Activated CD8-positive, alpha-beta memory T cell treated with anti-CD3 and anti-CD28 coated beads, Interleukin-2, amount 10 ng/mL, durations not matched to agents 7 days and 5 days (primary cell): Measurements from ENCODE around the gene HS6ST3. TPM values are rescaled to one million over a fixed set of nuclear protein-coding genes. Genes with fewer than 3 reads are reported as not detected.
"Not testable (repeated sequence)": the region's sequence is repeated elsewhere in the genome, so short reads cannot be mapped to it uniquely, and the experiment has no call there.

ENCODE experiments used
- ATAC-seq: fragments of 150-1000 bp; cut with Tn5 transposase; one replicate; pipeline ENCODE4 v1.10.0; 2021; ENCODE audit warnings: moderate library complexity
- CTCF ChIA-PET: fragments of 350-600 bp; sonication (Branson Sonifier 250); formaldehyde crosslinking; loops from one replicate; lab custom pipeline; 2021; ENCODE audit warnings: antibody characterized with exemption; lab: Charles Lee
- DNase-seq: peaks from one replicate; pipeline ENCODE4 v3.0.0-alpha.2; 2020
- H3K27ac Mint-ChIP-seq: one replicate; pipeline ENCODE4 v1.8.0; 2021; ENCODE audit warnings: mild to moderate bottlenecking, mixed read lengths
- H3K27me3 Mint-ChIP-seq: one replicate; pipeline ENCODE4 v1.8.0; 2021; ENCODE audit warnings: mixed read lengths
- H3K36me3 Mint-ChIP-seq: one replicate; pipeline ENCODE4 v1.8.0; 2021; ENCODE audit warnings: mild to moderate bottlenecking, mixed read lengths
- H3K4me1 Mint-ChIP-seq: one replicate; pipeline ENCODE4 v1.8.0; 2021; ENCODE audit warnings: mixed read lengths
- H3K4me3 Mint-ChIP-seq: one replicate; pipeline ENCODE4 v1.8.0; 2021; ENCODE audit warnings: mild to moderate bottlenecking, moderate library complexity, mixed read lengths
- H3K9me3 Mint-ChIP-seq: one replicate; pipeline ENCODE4 v1.8.0; 2022; ENCODE audit warnings: low read depth, mixed read lengths
- total RNA-seq, 2 experiments: library from RNA; stranded (reverse); gene quantifications; one replicate each; pipeline ENCODE4 v1.2.3, GENCODE V29; 2021

Gene HS6ST3
- total RNA-seq, 2 experiments from 2014 or later: not detected

DNA sequence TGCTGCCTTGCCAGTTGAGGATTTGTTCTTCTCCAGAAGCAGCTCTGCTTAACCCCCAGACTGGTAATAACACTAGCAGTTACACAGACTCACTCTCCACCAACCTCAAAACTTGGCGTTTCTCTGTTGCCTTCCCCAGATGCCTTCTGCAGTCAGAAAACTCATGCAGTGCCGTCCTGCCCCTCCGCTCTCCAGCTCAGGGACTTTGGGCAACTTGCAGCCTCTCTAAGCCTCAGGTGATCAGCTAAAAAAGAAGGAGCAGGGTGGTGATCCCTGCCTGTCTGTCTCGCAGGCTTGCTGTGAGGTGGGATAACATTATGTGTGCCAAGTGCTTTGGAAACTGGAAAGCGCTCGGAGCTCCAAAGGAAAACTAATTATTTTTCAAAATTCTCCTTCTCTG is 391.6 kb downstream of the HS6ST3 start:
- Mint-ChIP-seq H3K36me3 (no peaks in the 10 kb centered on the region), H3K27me3 (no peaks in the 10 kb centered on the region), H3K9me3 (no peaks in the 10 kb centered on the region), H3K4me3 (no peak overlapping the region), H3K27ac (no peak overlapping the region), H3K4me1 (no peaks in the 10 kb centered on the region)
- DNase-seq: no peak
- no peak for ATAC-seq
- CTCF ChIA-PET: no interaction called here

DNA sequence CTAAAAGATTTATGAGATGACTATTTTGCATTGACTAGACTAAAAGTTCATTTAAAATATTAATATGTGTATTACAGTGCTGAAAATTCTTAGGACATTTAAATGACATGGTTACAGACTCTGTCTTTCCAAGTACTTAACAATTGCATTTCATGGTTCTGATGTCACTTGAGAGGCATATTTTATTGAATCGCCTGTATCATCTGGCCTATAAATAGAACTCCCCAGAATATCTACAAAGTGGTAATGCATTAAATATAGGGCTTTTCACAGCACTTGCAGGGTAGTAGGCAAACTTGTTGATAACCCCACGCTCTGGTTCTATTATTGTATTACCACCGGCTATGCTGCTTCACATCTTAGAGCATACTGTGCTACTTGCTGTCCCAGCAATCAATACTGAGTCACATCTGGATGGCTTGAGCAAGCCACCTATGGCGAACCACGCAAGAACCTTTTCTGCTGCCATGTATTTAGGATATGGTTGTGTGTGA is 400.6 kb downstream of the HS6ST3 start:
- H3K36me3 Mint-ChIP-seq: no peaks in the 10 kb centered on the region
- no peaks in the 10 kb centered on the region for H3K4me1 Mint-ChIP-seq
- CTCF ChIA-PET: no interaction called here
- peaks cover 8% of the 10 kb centered on the region for H3K9me3 Mint-ChIP-seq
- no peak overlapping the region for H3K4me3 Mint-ChIP-seq
- no peaks in the 10 kb centered on the region for H3K27me3 Mint-ChIP-seq
- no peak for ATAC-seq
- H3K27ac Mint-ChIP-seq: no peak overlapping the region
- no peak for DNase-seq

DNA sequence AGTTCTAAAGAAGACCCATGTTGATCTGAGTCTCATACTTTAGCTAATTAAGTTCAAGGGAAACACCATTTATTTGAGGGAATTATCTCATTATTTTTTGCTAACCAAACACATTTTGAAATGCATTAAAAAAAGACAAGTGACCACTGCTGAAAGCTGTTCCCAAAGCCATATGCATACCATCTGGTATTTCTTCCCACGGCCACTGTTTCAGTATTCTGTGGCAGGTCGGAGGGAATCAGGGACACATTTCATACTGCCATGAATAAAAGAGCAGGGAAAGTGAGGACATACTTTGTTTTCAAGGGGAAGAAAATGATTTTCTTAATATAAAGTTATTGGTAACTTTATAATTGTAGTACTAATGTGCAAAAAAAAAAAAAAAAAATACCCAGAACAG is 401.2 kb downstream of the HS6ST3 start:
- Mint-ChIP-seq H3K4me3 (no peak overlapping the region), H3K4me1 (no peaks in the 10 kb centered on the region), H3K27ac (no peak overlapping the region), H3K36me3 (no peaks in the 10 kb centered on the region), H3K27me3 (no peaks in the 10 kb centered on the region), H3K9me3 (peaks cover 8% of the 10 kb centered on the region)
- DNase-seq (no peak), ATAC-seq (no peak)
- CTCF ChIA-PET: no interaction called here

DNA sequence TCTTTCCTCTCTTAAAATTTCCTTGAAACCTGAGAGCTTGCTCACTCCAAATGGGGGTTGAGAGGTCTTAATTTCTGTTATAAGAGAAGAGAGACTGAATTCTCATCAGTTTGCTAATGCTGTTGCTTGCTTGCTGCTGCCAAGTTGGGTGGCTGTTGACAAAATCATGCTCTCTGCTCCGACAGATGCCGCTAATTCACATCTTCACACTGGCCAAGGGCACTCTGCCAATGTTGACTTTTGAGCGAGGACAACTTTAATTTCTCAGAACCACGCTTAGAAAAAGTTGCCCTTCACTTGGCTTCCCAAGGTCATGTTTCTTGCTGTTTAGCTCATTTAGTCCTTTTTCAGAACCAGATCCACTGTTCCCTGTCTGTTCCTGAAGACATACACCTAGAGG is 402.9 kb downstream of the HS6ST3 start:
- Mint-ChIP-seq H3K4me3 (no peak overlapping the region), H3K4me1 (no peaks in the 10 kb centered on the region), H3K9me3 (peaks cover 12% of the 10 kb centered on the region), H3K27me3 (no peaks in the 10 kb centered on the region), H3K36me3 (no peaks in the 10 kb centered on the region), H3K27ac (no peak overlapping the region)
- CTCF ChIA-PET: no interaction called here
- ATAC-seq (no peak), DNase-seq (no peak)

DNA sequence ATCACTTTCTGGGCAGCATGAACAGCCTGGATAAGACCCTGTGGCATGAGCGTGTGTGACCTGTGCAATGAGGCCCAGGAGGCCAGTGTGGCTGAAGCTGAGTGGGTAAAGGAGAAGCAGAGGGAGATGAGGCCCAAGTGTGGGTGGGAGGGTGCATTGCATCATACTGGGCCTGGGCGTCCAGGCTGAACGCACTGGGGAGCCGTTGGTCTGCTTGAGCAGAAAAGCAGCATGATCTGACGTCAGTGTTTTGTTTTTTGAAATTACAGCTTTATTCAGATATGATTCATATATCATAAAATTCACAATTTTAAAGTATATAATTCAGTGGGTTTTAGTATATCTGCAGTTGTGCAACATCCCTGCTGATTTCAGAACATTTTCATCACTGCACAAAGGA is 409.7 kb downstream of the HS6ST3 start:
- H3K4me3 Mint-ChIP-seq: no peak overlapping the region
- CTCF ChIA-PET: no interaction called here
- ATAC-seq: no peak
- H3K36me3 Mint-ChIP-seq: no peaks in the 10 kb centered on the region
- H3K9me3 Mint-ChIP-seq: peaks cover 7% of the 10 kb centered on the region
- H3K4me1 Mint-ChIP-seq: no peaks in the 10 kb centered on the region
- no peak overlapping the region for H3K27ac Mint-ChIP-seq
- DNase-seq: no peak
- no peaks in the 10 kb centered on the region for H3K27me3 Mint-ChIP-seq

DNA sequence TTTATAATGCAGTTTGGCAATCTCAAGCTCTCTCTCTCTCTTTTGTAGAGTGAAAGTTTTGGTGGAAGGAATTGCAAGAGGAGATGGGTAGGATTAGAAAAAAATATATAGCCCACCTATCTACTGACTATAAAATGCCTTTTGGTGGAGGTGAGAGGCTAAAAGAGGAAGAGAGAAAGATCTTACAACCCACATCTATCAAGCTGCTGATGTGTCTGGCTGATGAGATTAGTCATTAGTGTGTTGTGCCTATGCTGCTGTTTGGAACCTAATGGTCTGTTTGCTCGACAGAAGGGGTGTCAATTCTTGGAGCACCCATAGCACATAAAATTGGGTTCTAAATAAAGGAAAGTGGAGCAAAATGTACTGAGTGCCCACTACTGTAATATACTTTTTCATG is 411.0 kb downstream of the HS6ST3 start:
- H3K27me3 Mint-ChIP-seq: no peaks in the 10 kb centered on the region
- H3K4me1 Mint-ChIP-seq: no peaks in the 10 kb centered on the region
- ATAC-seq (no peak), DNase-seq (no peak)
- H3K9me3 Mint-ChIP-seq: peaks cover 3% of the 10 kb centered on the region
- CTCF ChIA-PET: no interaction called here
- H3K27ac Mint-ChIP-seq: no peak overlapping the region
- H3K36me3 Mint-ChIP-seq: no peaks in the 10 kb centered on the region
- H3K4me3 Mint-ChIP-seq: no peak overlapping the region

DNA sequence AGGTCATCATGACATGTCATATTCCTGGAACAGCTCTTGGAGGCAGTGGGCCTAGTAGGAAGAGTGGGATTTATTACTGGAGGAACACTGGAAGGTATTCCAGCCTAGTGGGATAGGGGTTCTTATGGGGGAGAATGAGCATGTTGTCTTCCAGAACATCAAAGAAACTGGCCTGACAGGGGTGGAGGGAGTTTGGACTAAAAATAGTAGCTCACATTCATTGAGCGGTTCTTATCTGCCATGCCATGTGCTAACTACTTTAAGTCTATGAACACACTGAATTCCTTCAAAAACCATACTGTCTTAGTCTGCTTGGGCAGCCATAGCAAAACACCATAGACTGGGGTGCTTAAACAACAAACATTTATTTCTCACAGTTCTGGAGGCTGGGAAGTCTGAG is 413.6 kb downstream of the HS6ST3 start:
- DNase-seq (no peak), ATAC-seq (no peak)
- H3K4me3 Mint-ChIP-seq: no peak overlapping the region
- no peaks in the 10 kb centered on the region for H3K27me3 Mint-ChIP-seq
- no peaks in the 10 kb centered on the region for H3K4me1 Mint-ChIP-seq
- no peaks in the 10 kb centered on the region for H3K9me3 Mint-ChIP-seq
- H3K27ac Mint-ChIP-seq: no peak overlapping the region
- no peaks in the 10 kb centered on the region for H3K36me3 Mint-ChIP-seq
- CTCF ChIA-PET: no interaction called here

GRCh38 chr13:96511587-96511986 is 421.7 kb downstream of the HS6ST3 start:
- CTCF ChIA-PET: no interaction called here
- Mint-ChIP-seq H3K27me3 (no peaks in the 10 kb centered on the region), H3K4me1 (no peaks in the 10 kb centered on the region), H3K27ac (no peak overlapping the region), H3K4me3 (no peak overlapping the region), H3K9me3 (no peaks in the 10 kb centered on the region), H3K36me3 (no peaks in the 10 kb centered on the region)
- DNase-seq (no peak), ATAC-seq (no peak)

GRCh38 chr13:96519380-96519779 is 429.5 kb downstream of the HS6ST3 start:
- Mint-ChIP-seq H3K36me3 (no peaks in the 10 kb centered on the region), H3K9me3 (peaks cover 3% of the 10 kb centered on the region), H3K4me1 (no peaks in the 10 kb centered on the region), H3K27ac (no peak overlapping the region), H3K4me3 (no peak overlapping the region), H3K27me3 (no peaks in the 10 kb centered on the region)
- DNase-seq: no peak
- ATAC-seq: no peak
- CTCF ChIA-PET: no interaction called here

- ATAC-seq: not testable (repeated sequence)
Observed at GRCh38 chr13:96524398-96525020, 434.6 kb downstream of the HS6ST3 start.

DNA sequence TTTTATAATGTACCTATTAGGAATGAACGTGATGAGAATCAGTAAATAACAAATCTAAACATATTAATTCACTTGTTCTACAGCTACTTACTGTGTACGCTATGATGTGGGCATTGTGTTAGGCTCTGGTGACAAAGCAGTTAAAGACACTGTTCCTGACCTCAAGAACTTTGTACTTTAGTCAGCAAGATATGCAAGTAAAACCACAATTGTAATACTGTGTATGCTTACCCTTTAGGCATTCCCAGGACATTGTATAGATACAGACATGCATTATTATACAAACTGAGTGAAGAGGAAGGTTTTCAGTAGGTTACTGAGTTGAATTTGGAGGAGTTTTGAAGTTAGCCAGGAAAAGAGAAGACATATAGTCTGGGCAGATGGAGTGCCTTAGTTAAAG is 435.8 kb downstream of the HS6ST3 start:
- CTCF ChIA-PET: no interaction called here
- no peak overlapping the region for H3K27ac Mint-ChIP-seq
- no peaks in the 10 kb centered on the region for H3K27me3 Mint-ChIP-seq
- no peaks in the 10 kb centered on the region for H3K36me3 Mint-ChIP-seq
- no peaks in the 10 kb centered on the region for H3K4me1 Mint-ChIP-seq
- H3K4me3 Mint-ChIP-seq: no peak overlapping the region
- DNase-seq: no peak
- ATAC-seq: no peak
- H3K9me3 Mint-ChIP-seq: peaks cover 3% of the 10 kb centered on the region

More at GRCh38 chr13:96524398-96525020, 434.6 kb downstream of the HS6ST3 start:
- H3K4me3 Mint-ChIP-seq, H3K4me1 Mint-ChIP-seq, CTCF ChIA-PET, H3K27me3 Mint-ChIP-seq, DNase-seq, H3K36me3 Mint-ChIP-seq, H3K27ac Mint-ChIP-seq, H3K9me3 Mint-ChIP-seq: not testable (repeated sequence)

DNA sequence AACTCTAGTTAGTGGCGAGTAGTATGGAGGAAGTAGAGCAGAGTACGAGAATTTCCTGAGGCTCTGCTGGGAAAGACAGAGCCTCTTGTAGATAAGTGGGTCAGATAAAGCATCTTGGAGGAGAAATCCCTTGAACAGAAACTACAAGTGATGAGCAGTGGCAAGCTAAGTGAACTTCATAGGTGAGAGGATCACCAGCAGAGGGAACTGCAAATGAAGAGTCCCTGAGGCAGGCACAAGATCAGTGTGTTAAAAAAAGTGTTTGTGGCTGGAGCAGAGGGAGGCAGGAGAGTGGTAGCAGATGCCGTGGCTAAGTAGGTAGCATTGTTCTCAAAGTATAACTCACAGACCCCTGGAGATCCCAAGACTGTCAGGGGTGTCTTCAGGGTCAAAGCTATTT is 437.6 kb downstream of the HS6ST3 start:
- no peak for DNase-seq
- H3K9me3 Mint-ChIP-seq: peaks cover 2% of the 10 kb centered on the region
- CTCF ChIA-PET: no interaction called here
- no peaks in the 10 kb centered on the region for H3K4me1 Mint-ChIP-seq
- ATAC-seq: no peak
- no peaks in the 10 kb centered on the region for H3K36me3 Mint-ChIP-seq
- no peaks in the 10 kb centered on the region for H3K27me3 Mint-ChIP-seq
- H3K27ac Mint-ChIP-seq: no peak overlapping the region
- H3K4me3 Mint-ChIP-seq: no peak overlapping the region

- ATAC-seq: no peak
- no peaks in the 10 kb centered on the region for H3K36me3 Mint-ChIP-seq
- H3K9me3 Mint-ChIP-seq: peaks cover 4% of the 10 kb centered on the region
- H3K27ac Mint-ChIP-seq: no peak overlapping the region
- H3K4me3 Mint-ChIP-seq: no peak overlapping the region
- H3K4me1 Mint-ChIP-seq: no peaks in the 10 kb centered on the region
- CTCF ChIA-PET: no interaction called here
- no peaks in the 10 kb centered on the region for H3K27me3 Mint-ChIP-seq
- no peak for DNase-seq
Observed at GRCh38 chr13:96532804-96533203, 442.9 kb downstream of the HS6ST3 start.

DNA sequence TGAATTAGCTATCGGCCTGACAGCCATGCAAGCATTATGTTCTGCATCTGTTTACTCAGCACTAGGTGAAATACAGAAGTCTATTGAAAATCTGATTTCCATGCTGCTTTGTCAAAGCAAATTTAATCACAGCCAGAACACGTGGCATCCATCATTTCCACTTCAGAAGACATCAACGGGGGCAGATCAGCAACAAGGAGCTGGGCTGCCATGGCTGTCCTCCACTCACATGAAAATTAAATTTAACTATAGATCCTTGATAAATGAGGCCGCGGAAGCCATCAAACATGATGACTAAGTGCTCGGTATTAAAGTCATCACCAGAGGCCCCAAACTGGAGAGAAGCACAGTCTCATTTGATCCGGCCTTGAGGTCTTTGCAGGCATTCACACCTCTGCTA is 443.5 kb downstream of the HS6ST3 start:
- ATAC-seq (no peak), DNase-seq (no peak)
- Mint-ChIP-seq H3K27ac (no peak overlapping the region), H3K9me3 (peaks cover 4% of the 10 kb centered on the region), H3K36me3 (no peaks in the 10 kb centered on the region), H3K4me3 (no peak overlapping the region), H3K27me3 (no peaks in the 10 kb centered on the region), H3K4me1 (no peaks in the 10 kb centered on the region)
- CTCF ChIA-PET: no interaction called here

GRCh38 chr13:96539791-96540190 is 449.9 kb downstream of the HS6ST3 start:
- Mint-ChIP-seq H3K27me3 (no peaks in the 10 kb centered on the region), H3K27ac (no peak overlapping the region), H3K9me3 (peaks cover 8% of the 10 kb centered on the region), H3K4me3 (no peak overlapping the region), H3K4me1 (no peaks in the 10 kb centered on the region), H3K36me3 (no peaks in the 10 kb centered on the region)
- CTCF ChIA-PET: no interaction called here
- ATAC-seq (no peak), DNase-seq (no peak)
